ENCODE results near the gene IP6K3.
A peak's percentile ranks its signal among the peaks of the same experiment; 100 is the strongest.

IP6K3 gene

DNA sequence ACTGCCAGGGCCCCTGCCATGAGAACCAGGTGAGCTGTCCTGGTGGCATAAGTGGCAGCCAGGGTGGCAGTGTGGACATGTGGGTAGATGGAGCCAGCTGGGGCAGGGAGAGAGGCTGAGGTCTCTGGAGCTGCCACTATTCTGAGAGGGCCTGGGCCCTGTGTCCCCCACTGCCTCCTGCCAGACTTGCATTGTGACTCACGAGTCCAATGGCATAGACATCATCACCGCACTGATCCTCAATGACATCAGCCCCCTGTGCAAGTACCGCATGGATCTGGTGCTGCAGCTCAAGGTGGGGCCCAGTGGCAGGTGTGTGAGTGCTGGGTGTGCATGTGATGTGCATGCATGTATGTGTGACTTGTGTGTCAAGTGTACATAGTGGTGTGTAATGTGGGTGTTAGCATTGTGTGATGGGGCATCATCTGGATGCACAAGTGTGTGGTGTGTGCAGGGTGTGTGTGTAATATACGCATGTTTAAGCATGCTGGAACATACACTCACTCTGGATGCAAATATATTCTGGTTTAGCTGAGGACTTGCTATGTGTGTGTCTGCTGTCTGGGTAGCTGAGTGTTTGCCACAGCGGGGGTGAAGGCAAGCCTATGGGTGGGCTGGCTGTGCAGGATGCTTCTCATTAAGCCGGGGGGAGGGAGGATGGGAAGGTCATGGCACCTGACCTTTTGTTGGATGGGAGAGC is 60.3 kb downstream of the IP6K3 start:
- DNase-seq = no peak

DNA sequence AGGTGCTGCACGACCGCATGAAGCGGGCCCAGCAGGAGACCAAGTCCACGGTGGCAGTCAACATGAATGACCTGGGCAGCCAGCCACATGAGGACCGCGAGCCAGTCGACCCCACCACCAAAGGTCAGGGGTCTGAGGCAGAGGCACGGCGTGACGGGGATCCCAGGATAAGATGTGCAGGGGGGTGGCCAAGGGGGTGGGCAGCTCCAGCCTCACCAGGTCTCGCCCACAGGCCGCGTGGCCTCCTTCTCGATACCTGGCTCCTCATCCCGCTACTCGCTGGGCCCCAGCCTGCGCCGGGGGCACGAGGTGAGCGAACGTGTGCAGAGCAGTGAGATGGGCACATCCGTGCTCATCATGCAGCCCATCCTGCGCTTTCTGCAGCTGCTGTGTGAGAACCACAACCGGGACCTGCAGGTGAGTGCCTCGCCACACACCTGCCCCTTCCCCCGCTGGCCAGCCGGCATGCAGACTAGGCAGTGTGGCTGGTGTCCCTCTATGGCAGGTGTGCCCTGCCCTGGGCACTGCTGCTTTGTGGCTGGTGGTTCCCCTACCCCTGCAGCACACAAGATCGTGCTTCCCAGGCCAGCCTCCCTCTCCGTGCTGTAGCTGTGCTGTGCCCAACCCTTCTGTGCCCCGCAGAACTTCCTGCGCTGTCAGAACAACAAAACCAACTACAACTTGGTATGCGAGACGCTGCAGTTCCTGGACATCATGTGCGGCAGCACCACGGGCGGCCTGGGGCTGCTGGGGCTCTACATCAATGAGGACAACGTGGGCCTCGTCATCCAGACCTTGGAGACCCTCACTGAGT is 61.1 kb downstream of the IP6K3 start:
- no peak for DNase-seq

DNA sequence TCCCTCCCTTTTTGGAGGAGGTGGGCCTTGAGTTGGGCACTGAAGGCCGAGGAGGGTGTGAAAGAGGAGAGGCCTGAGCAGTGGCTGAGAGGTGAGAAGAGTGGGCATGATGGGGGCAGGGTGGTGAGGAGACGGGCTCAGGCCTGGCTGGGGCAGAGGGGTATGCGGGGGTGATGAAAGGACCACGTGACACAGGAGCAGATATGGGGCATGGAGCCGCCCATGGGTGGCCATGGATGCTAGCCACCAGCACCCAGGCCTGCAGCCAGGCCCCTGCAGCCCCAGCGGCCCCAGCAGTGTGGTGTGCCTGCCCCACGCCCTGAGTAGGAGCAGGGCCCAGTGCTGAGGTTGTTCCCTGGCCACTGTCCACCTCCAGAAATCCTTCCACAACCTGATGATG is 61.7 kb downstream of the IP6K3 start:
- no peak for DNase-seq

DNA sequence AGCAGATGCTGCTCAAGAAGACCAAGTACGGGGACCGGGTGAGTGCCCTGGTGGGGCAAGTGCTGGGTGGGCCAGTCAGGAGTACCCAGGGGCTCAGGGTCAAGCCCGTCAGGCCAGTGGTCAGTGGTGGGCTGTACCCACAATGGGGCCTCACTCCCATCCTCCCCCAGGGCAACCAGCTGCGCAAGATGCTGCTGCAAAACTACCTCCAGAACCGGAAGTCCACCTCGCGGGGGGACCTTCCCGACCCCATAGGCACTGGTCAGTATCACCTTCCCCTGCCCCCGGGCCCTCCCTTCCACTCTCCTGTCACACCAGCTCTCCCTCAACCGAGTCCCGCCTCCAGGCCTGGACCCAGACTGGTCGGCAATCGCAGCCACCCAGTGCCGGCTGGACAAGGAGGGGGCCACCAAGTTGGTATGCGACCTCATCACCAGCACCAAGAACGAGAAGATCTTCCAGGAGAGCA is 62.2 kb downstream of the IP6K3 start:
- no peak for DNase-seq

DNA sequence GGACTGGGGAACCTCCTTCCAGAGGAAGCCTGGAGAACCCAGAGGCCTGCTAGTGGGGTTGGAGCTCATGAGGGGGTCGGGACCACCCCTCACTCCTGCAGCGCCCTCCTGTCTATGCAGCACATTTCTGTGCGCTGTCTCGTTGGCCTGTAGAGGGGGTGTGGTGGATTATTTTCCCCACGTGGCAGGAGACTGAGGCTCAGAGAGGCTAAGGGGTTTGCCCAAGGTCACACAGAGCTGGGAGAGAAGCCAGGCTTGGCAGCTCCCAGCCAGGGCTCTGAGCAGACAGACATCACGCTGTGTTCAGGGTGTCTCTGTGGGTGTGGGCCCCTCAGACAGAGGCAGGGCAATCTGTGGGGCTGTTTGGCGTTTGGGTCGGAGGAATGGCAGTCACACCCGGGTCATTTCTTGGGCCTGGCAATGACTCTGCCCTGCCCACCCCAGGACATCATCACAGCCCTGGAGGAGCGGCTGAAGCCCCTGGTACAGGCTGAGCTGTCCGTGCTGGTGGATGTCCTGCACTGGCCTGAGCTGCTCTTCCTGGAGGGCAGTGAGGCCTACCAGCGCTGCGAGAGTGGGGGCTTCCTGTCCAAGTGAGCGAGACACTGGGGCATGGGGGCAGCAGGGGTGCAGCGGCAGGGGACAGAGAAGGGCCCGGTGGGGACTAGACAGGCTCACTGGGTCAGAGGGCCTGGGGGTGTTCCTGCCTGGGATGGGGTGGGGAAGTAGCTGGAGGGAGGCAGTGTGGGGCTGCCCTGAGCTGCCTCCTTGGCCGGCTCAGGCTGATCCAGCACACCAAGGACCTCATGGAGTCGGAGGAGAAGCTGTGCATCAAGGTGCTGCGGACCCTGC is 62.9 kb downstream of the IP6K3 start:
- DNase-seq = no peak

DNA sequence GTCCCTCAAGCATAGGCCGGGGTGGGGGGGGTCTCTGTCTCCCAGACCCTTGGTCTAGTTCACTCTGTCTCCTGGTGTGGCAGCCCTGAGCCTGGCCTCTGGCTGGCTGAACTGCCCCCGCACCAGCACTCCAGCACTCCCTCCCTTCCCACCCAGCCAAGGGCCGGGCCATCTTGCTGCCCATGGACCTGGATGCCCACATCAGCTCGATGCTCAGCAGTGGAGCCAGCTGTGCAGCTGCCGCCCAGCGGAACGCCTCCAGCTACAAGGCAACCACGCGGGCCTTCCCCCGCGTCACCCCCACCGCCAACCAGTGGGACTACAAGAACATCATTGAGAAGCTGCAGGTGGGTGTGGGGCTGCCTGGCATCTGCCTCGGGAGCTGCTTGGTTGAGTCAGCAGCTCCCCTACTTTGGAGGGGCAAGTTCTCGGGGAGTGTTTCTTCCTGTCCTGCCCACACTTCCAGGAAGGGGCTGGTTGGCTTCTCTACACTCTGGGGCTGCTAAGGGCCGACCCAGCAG is 63.6 kb downstream of the IP6K3 start:
- DNase-seq = no peak

DNA sequence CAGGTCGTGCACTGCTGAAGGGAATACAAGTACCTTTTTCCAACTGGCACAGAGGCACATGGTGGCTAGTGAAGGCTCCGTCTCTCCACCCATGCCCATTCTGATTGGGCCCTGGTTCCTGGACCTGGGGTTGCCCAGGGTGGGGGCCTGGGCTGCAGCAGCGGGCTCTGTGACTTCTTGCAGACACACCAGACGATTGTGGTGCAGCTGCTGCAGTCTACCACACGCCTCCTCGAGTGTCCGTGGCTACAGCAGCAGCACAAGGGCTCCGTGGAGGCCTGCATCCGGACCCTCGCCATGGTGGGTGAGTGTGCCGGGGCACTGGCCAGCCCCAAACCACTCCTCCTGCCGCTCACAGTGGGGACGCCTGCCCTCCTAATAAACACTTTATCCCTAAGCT is 64.4 kb downstream of the IP6K3 start:
- DNase-seq = no peak

DNA sequence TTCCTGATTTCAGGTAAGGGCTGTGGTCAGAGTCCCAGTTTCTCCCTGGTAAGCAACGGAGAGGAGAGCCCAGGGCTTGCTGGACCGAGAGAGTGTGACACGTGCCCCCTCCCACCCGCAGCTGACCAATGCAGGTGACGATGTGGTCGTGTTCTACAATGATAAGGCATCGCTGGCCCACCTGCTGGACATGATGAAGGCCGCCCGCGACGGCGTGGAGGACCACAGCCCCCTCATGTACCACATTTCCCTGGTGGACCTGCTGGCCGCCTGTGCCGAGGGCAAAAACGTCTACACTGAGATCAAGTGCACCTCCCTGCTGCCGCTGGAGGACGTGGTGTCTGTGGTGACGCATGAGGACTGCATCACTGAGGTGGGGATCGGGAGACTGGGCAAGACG is 66.9 kb downstream of the IP6K3 start:
- DNase-seq = no peak

DNA sequence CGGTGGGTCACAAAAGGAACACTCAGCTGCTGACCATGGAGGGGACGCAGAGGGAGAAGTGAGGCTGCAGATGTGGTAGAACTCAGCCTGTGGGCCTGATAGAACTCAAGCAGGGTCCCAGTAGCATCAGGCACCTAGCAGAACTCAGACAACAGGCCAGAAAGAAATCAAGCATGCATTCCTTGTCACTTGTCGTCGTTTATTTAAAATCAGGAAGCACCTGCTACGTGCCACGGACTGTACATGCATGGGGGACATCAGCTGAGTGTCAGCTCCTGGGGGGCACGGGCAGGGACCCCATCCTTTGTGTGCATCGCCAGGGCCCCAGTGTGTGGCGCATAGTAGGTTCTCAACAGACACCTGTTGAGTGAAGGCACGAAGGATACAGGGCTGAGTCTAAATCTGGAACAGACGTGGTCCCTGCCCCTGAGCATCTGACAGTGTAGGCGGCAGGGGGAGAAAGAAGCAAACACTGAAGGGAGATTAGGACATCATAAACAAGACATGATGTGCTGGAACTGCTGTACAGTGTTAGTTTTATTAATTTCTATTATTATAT is 67.7 kb downstream of the IP6K3 start:
- no peak for DNase-seq

DNA sequence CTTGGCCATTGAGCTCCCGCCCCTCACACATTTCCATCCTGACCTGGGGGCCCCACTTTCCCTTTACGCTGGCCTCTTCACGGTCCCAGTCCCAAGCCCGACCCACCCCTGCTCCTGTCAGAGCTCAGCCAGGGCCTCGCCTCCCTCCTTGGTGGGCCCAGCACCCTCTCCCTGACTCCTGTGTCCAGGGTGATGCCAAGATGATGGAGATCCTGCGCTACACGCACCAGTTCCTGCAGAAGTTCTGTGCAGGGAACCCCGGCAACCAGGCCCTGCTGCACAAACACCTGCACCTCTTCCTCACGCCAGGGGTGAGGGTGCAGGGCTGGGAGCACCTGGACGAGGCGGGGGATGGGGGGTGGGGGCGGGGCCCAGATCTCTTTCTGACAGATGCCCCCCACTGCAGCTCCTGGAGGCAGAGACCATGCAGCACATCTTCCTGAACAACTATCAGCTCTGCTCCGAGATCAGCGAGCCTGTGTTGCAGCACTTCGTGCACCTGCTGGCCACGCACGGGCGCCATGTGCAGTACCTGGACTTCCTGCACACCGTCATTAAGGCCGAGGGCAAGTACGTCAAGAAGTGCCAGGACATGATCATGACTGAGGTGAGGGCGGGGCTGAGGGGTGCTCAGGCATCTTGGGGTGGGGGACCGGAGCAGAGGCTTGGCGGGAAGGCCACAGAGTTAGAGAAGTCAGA is 68.3 kb downstream of the IP6K3 start:
- DNase-seq = no peak

DNA sequence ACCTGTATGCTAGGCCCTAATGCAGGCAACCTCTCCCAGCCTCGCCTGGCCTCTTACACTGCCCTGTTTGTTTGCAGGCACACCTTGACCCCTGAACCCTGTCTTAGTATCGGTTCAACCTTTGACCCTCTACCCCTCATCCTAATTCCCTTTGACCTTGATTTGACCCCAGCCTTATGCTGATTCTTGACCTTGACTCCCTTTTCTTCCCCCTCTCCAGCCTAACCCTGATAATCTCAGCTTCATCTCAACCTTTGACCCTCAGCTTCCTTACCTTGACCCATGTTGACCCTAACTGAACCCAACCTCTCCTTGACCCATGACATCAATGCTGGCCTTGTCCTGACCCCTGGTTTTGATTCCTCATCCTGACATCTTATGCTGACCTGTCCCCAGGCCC is 69.0 kb downstream of the IP6K3 start:
- DNase-seq = no peak

DNA sequence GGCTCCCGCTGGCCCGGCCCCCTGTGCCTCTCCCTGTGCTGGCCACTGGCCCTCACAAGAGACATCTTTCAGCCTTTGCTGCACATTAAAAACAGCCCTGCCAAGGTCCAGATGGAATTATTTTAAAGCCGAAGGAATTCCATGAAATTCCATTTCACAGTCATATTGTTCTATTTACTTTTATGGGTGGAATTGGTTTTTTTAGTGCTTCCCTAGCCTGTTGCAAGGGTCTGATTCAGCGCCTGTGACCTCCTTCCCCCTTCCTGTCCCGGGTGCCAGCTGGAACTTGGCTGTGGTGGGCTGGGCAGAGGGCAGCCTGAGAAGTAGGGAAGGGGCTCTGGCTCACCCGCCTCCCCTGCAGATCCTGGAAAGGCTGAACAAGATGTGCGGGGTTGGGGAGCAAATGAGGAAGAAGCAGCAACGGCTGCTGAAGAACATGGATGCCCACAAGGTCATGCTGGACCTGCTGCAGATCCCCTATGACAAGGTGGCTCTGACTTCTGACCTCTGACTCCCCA is 69.5 kb downstream of the IP6K3 start:
- DNase-seq = no peak

DNA sequence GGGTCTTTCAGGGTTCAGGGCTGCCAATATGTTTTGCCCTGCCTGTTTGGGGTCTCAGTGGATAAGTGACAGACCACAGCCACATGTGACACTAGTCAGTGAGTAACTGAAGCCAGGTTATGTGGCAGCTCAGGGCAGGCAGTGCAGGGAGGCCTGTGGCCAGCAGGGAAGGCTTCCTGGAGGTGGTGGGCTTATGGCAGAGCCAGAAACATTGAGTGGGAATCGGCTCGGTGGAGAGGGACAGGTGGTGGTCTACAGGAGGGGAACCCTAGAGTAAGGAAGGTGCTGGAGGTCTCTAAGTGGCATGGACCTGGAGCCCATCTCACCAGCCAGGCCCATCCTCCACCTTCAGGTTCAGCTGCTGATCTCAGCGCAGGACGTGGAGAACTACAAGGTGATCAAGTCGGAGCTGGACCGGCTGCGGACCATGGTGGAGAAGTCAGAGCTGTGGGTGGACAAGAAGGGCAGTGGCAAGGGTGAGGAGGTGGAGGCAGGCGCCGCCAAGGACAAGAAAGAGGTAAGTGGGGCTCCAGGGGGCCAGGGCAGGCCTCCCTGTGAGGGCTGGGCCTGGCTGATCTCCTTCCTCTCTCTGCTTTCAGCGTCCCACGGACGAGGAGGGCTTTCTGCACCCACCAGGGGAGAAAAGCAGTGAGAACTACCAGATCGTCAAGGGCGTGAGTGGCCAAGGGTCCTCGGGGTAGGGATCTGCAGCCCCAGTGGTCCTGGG is 70.1 kb downstream of the IP6K3 start:
- no peak for DNase-seq

DNA sequence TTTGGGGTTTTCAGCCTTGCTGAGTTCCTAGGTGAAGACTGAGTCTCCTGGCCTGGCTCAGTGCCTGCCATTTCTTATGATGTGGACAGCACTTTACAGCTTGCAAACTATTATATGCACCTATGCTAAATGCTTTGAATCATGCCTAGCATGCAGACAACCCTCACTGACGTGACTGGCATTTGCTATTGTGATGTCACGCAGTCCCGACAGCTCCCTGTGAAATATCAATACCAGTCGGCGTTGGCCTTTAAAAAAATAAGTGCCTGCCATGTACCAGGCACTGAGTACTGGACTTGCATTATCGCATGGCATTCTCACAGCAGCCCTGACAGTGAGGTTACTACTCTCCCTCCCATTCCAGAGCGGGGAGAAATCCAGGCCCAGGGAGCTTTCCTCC is 70.7 kb downstream of the IP6K3 start:
- DNase-seq = no peak

DNA sequence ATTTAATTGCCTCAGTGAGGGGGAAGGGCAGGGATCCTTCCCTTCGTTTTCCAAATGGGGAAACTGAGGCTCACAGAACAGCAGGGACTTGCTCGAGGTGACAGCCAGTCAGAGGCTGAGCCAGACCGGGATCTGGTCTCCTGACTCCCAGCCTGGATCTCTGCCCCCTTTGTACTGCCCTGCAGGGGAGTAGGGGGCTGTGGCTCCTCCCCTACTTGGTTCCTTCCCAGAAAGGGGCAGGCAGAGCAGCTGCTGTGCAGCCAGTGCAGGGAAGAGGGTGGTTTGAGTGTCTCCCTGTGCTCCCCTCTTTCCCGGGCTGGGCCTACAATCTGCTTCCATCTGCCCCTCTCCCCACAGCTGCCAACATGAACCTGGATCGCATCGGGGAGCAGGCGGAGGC is 72.9 kb downstream of the IP6K3 start:
- DNase-seq = no peak

DNA sequence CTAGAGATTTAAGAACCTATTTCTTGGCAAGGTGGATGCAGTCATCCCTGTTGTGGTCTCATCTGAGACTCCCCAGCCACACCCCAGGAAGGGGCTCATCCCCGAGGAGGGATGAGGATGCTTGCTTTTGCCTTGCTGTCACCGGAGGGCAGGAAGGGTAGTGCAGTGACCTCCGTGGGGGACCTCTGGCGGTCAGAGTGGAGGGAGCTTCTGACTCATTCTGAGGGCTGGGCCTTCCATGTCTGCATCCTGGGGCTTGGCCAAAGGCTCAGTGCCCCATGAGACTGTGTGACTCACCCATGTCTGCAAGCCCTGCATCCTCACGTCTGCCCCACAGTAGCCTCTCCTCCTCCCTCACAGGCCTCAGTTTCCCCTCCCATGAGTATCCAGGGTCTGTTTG is 73.9 kb downstream of the IP6K3 start:
- peak; percentile 28 to 42 for DNase-seq

DNA sequence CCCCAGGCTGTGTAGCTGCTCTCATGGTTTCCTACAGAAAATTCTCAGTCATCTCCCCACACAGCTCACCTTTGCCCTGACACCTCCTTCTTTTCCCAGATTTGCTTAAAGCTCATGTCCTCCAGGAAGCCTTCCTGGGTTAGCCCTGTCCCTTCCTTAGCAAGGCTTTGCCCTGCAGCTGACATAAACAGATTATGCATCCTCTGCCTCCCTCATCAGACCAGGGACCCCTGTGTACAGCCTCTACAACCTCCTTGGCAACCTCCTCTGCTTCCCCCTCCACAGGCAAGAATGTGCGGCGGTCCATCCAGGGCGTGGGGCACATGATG is 75.0 kb downstream of the IP6K3 start:
- DNase-seq = no peak

Measured in SHP77 (cell line).